HG03565 (cell line): ENCODE data around the gene CYP4V2.

Source experiments
- ATAC-seq: cut with Tn5 transposase; IDR thresholded peaks from one replicate; pipeline ENCODE4 v1.9.1; 2021; ENCODE audit warnings: mild to moderate bottlenecking, moderate library complexity; ENCODE audit not compliant: unreplicated experiment

CYP4V2 gene

GRCh38 chr4:186172546-186172945 is 18.8 kb upstream of the CYP4V2 start:
- no peak for ATAC-seq

GRCh38 chr4:186188107-186188506 is 3.3 kb upstream of the CYP4V2 start:
- ATAC-seq: no peak

GRCh38 chr4:186189656-186190055 is 1.7 kb upstream of the CYP4V2 start:
- ATAC-seq: no peak

GRCh38 chr4:186190581-186191199 is 677 bp upstream of the CYP4V2 start:
- ATAC-seq: peak; percentile 7

GRCh38 chr4:186192066-186192612 is 772 bp downstream of the CYP4V2 start:
- peak; percentile 2 for ATAC-seq

- ATAC-seq: no peak
Observed at GRCh38 chr4:186193851-186194250, 2.5 kb downstream of the CYP4V2 start.

GRCh38 chr4:186196063-186196462 is 4.7 kb downstream of the CYP4V2 start:
- ATAC-seq: no peak

GRCh38 chr4:186200516-186200915 is 9.1 kb downstream of the CYP4V2 start:
- no peak for ATAC-seq

- ATAC-seq: no peak
Observed at GRCh38 chr4:186201010-186201409, 9.6 kb downstream of the CYP4V2 start.

- peak; percentile 98 for ATAC-seq
Observed at GRCh38 chr4:186201535-186202230, 10.3 kb downstream of the CYP4V2 start.

GRCh38 chr4:186202490-186203140 is 11.2 kb downstream of the CYP4V2 start:
- no peak for ATAC-seq

- ATAC-seq: no peak
Observed at GRCh38 chr4:186203406-186203805, 12.0 kb downstream of the CYP4V2 start.

GRCh38 chr4:186204103-186204559 is 12.8 kb downstream of the CYP4V2 start:
- ATAC-seq: no peak

GRCh38 chr4:186204686-186205085 is 13.3 kb downstream of the CYP4V2 start:
- no peak for ATAC-seq

- ATAC-seq: no peak
Observed at GRCh38 chr4:186205156-186205555, 13.8 kb downstream of the CYP4V2 start.

GRCh38 chr4:186216465-186217024 is 25.2 kb downstream of the CYP4V2 start:
- no peak for ATAC-seq

GRCh38 chr4:186217733-186218293 is 26.4 kb downstream of the CYP4V2 start:
- no peak for ATAC-seq

- ATAC-seq: no peak
Observed at GRCh38 chr4:186221624-186222023, 30.3 kb downstream of the CYP4V2 start.

GRCh38 chr4:186225848-186226247 is 34.5 kb downstream of the CYP4V2 start:
- no peak for ATAC-seq

- no peak for ATAC-seq
Observed at GRCh38 chr4:186226521-186227189, 35.3 kb downstream of the CYP4V2 start.

- no peak for ATAC-seq
Observed at GRCh38 chr4:186227221-186227620, 35.9 kb downstream of the CYP4V2 start, which contains the start of gene KLKB1. Gene KLKB1 (plus strand): TSS chr4:186227507. CDS start chr4:186228196, 689 bp downstream.
